ENCODE data around the gene CPEB2. TPM values are rescaled to one million over a fixed set of nuclear protein-coding genes. Genes with fewer than 3 reads are reported as not detected.

The CPEB2 gene
- total RNA-seq, 1 donor from 2014 or later, result 30.4 TPM

- intact Hi-C loops (cut with DNase I), result no loop called here
- no peak overlapping the region for H3K27ac ChIP-seq
- H3K4me3 ChIP-seq, result no peak overlapping the region
- DNase-seq (ENCODE audit: low spot score in 2 of 2), result no peak
- no peak for TF ChIP-seq CTCF (IDR thresholded peaks at IDR 0.05)
- no peaks in the 10 kb centered on the region for H3K9me3 ChIP-seq
- H3K27me3 ChIP-seq, result no peaks in the 10 kb centered on the region
- H3K36me3 ChIP-seq, result peaks cover 0 to under 1% of the 10 kb centered on the region in 2 donors
- H3K4me1 ChIP-seq, result peaks cover 0 to 26% of the 10 kb centered on the region in 2 donors
Observed at GRCh38 chr4:15027921-15028435, 25.7 kb downstream of the CPEB2 start.

GRCh38 chr4:15031197-15031596 lies 28.9 kb downstream of the CPEB2 start:
- H3K4me3 ChIP-seq, result no peak overlapping the region
- H3K9me3 ChIP-seq, result no peaks in the 10 kb centered on the region
- DNase-seq (ENCODE audit: low spot score in 2 of 2), result no peak
- peaks cover 3 to 5% of the 10 kb centered on the region in 2 donors for H3K36me3 ChIP-seq
- peaks cover 0 to 43% of the 10 kb centered on the region in 2 donors for H3K4me1 ChIP-seq
- no peaks in the 10 kb centered on the region for H3K27me3 ChIP-seq
- no peak overlapping the region for H3K27ac ChIP-seq
- no peak for TF ChIP-seq CTCF (IDR thresholded peaks at IDR 0.05)
- intact Hi-C loops (cut with DNase I), result loop anchor here (10.0 kb wide), 1 partner anchor 424 kb away; no protein-coding TSS in a partner anchor

- H3K36me3 ChIP-seq, result peaks cover 3 to 5% of the 10 kb centered on the region in 2 donors
- no peak for DNase-seq (ENCODE audit: low spot score in 2 of 2)
- H3K27me3 ChIP-seq, result no peaks in the 10 kb centered on the region
- intact Hi-C loops (cut with DNase I), result loop anchor here (10.0 kb wide), 1 partner anchor 423 kb away; no protein-coding TSS in a partner anchor
- H3K9me3 ChIP-seq, result no peaks in the 10 kb centered on the region
- H3K4me1 ChIP-seq, result peaks cover 0 to 43% of the 10 kb centered on the region in 2 donors
- H3K4me3 ChIP-seq, result no peak overlapping the region
- peak overlapping the region in 1 of 2 donors; percentile 1 for H3K27ac ChIP-seq
- no peak for TF ChIP-seq CTCF (IDR thresholded peaks at IDR 0.05)
Observed at GRCh38 chr4:15031993-15032675, 29.9 kb downstream of the CPEB2 start.

- Histone ChIP-seq H3K4me1 (peaks cover 3 to 54% of the 10 kb centered on the region in 2 donors), H3K4me3 (peak overlapping the region; percentile 0 to 2), H3K36me3 (peaks cover 3 to 5% of the 10 kb centered on the region in 2 donors), H3K9me3 (no peaks in the 10 kb centered on the region), H3K27ac (peak overlapping the region; percentile 35 to 75), H3K27me3 (no peaks in the 10 kb centered on the region)
- intact Hi-C loops (cut with DNase I), result loop anchor here (2.0 to 10.0 kb wide), 2 partner anchors 31 to 421 kb away; partner anchors contain the start of gene CPEB2
- no peak for DNase-seq (ENCODE audit: low spot score in 2 of 2)
- TF ChIP-seq CTCF (IDR thresholded peaks at IDR 0.05), result no peak
Observed at GRCh38 chr4:15034071-15034764, 31.9 kb downstream of the CPEB2 start.

GRCh38 chr4:15035159-15035558 lies 32.9 kb downstream of the CPEB2 start:
- Histone ChIP-seq H3K27ac (peak overlapping the region; percentile 35 to 75), H3K27me3 (no peaks in the 10 kb centered on the region), H3K4me3 (no peak overlapping the region), H3K9me3 (no peaks in the 10 kb centered on the region), H3K36me3 (peaks cover 3 to 5% of the 10 kb centered on the region in 2 donors), H3K4me1 (peaks cover 3 to 47% of the 10 kb centered on the region in 2 donors)
- intact Hi-C loops (cut with DNase I), result loop anchor here (2.0 to 10.0 kb wide), 3 partner anchors 32 to 420 kb away; partner anchors contain the start of gene CPEB2
- DNase-seq (ENCODE audit: low spot score in 2 of 2), result no peak
- no peak for TF ChIP-seq CTCF (IDR thresholded peaks at IDR 0.05)
